ENCODE results near the gene C6orf163.

The C6orf163 gene

GRCh38 chr6:87341158-87341557 lies 3.5 kb upstream of the C6orf163 start:
- Histone ChIP-seq H3K9ac (no peak overlapping the region), H3K9me3 (ENCODE audit: control insufficient read depth, low read length) (no peaks in the 10 kb centered on the region), H3K27ac (no peak overlapping the region), H2AFZ (no peak overlapping the region), H3K4me1 (no peaks in the 10 kb centered on the region), H3K79me2 (no peaks in the 10 kb centered on the region), H3K27me3 (ENCODE audit: control insufficient read depth, insufficient read depth, low read length) (no peaks in the 10 kb centered on the region), H3K4me2 (ENCODE audit: low read length) (no peak overlapping the region), H3K36me3 (ENCODE audit: control insufficient read depth, insufficient read depth, low read length) (no peaks in the 10 kb centered on the region), H3K4me3 (ENCODE audit: low read depth, low read length) (no peak overlapping the region)
- no peak for TF ChIP-seq CTCF (IDR thresholded peaks at IDR 0.05)

GRCh38 chr6:87341899-87342298 lies 2.7 kb upstream of the C6orf163 start:
- Histone ChIP-seq H3K9me3 (ENCODE audit: control insufficient read depth, low read length) (no peaks in the 10 kb centered on the region), H3K4me1 (no peaks in the 10 kb centered on the region), H3K27ac (no peak overlapping the region), H2AFZ (no peak overlapping the region), H3K9ac (no peak overlapping the region), H3K4me2 (ENCODE audit: low read length) (no peak overlapping the region), H3K27me3 (ENCODE audit: control insufficient read depth, insufficient read depth, low read length) (no peaks in the 10 kb centered on the region), H3K79me2 (no peaks in the 10 kb centered on the region), H3K4me3 (ENCODE audit: low read depth, low read length) (no peak overlapping the region), H3K36me3 (ENCODE audit: control insufficient read depth, insufficient read depth, low read length) (no peaks in the 10 kb centered on the region)
- no peak for TF ChIP-seq CTCF (IDR thresholded peaks at IDR 0.05)

GRCh38 chr6:87342829-87343228 lies 1.8 kb upstream of the C6orf163 start:
- Histone ChIP-seq H3K36me3 (ENCODE audit: control insufficient read depth, insufficient read depth, low read length) (no peaks in the 10 kb centered on the region), H3K79me2 (no peaks in the 10 kb centered on the region), H3K27ac (no peak overlapping the region), H3K27me3 (ENCODE audit: control insufficient read depth, insufficient read depth, low read length) (no peaks in the 10 kb centered on the region), H2AFZ (no peak overlapping the region), H3K9me3 (ENCODE audit: control insufficient read depth, low read length) (no peaks in the 10 kb centered on the region), H3K4me2 (ENCODE audit: low read length) (no peak overlapping the region), H3K4me3 (ENCODE audit: low read depth, low read length) (no peak overlapping the region), H3K9ac (no peak overlapping the region), H3K4me1 (no peaks in the 10 kb centered on the region)
- no peak for TF ChIP-seq CTCF (IDR thresholded peaks at IDR 0.05)

- H2AFZ ChIP-seq: no peak overlapping the region
- H3K4me3 ChIP-seq (ENCODE audit: low read depth, low read length): no peak overlapping the region
- no peaks in the 10 kb centered on the region for H3K9me3 ChIP-seq (ENCODE audit: control insufficient read depth, low read length)
- H3K36me3 ChIP-seq (ENCODE audit: control insufficient read depth, insufficient read depth, low read length): no peaks in the 10 kb centered on the region
- H3K4me1 ChIP-seq: no peaks in the 10 kb centered on the region
- H3K79me2 ChIP-seq: no peaks in the 10 kb centered on the region
- no peak overlapping the region for H3K9ac ChIP-seq
- TF ChIP-seq CTCF (IDR thresholded peaks at IDR 0.05): no peak
- no peak overlapping the region for H3K27ac ChIP-seq
- H3K4me2 ChIP-seq (ENCODE audit: low read length): no peak overlapping the region
- no peaks in the 10 kb centered on the region for H3K27me3 ChIP-seq (ENCODE audit: control insufficient read depth, insufficient read depth, low read length)
Observed at GRCh38 chr6:87346700-87347099, 2.1 kb downstream of the C6orf163 start.

GRCh38 chr6:87349896-87350295 lies 5.3 kb downstream of the C6orf163 start:
- Histone ChIP-seq H3K9ac (no peak overlapping the region), H3K27ac (no peak overlapping the region), H3K4me1 (no peaks in the 10 kb centered on the region), H3K4me3 (ENCODE audit: low read depth, low read length) (no peak overlapping the region), H3K9me3 (ENCODE audit: control insufficient read depth, low read length) (no peaks in the 10 kb centered on the region), H3K27me3 (ENCODE audit: control insufficient read depth, insufficient read depth, low read length) (no peaks in the 10 kb centered on the region), H3K79me2 (no peaks in the 10 kb centered on the region), H3K4me2 (ENCODE audit: low read length) (no peak overlapping the region), H3K36me3 (ENCODE audit: control insufficient read depth, insufficient read depth, low read length) (no peaks in the 10 kb centered on the region), H2AFZ (no peak overlapping the region)
- no peak for TF ChIP-seq CTCF (IDR thresholded peaks at IDR 0.05)

All from parathyroid adenoma (tissue), 2 donors.